ENCODE results near the gene NTNG2.

Gene NTNG2

GRCh38 chr9:132207839-132208615, 46.2 kb downstream of the NTNG2 start:
- no peak for DNase-seq

DNA sequence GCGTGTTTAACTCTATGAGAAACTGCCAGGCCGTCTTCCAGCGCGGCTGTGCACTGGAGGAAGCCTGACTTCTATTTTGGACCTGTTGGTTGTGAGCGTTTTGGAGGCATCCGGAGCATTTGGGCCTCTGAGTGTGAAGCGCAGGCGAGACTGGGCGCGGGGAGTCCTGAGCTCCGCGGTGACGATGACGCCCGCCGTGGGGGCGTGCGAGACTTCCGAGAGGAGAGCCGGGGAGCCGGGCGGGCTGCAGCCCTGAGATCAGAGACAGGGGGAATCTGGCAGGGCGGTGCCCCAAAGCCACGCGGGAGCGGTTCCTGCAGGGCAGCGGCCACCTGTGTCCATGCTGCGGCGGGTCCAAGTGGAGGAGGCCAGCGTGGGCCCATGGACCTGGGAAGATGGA, 47.4 kb downstream of the NTNG2 start:
- DNase-seq = no peak

DNA sequence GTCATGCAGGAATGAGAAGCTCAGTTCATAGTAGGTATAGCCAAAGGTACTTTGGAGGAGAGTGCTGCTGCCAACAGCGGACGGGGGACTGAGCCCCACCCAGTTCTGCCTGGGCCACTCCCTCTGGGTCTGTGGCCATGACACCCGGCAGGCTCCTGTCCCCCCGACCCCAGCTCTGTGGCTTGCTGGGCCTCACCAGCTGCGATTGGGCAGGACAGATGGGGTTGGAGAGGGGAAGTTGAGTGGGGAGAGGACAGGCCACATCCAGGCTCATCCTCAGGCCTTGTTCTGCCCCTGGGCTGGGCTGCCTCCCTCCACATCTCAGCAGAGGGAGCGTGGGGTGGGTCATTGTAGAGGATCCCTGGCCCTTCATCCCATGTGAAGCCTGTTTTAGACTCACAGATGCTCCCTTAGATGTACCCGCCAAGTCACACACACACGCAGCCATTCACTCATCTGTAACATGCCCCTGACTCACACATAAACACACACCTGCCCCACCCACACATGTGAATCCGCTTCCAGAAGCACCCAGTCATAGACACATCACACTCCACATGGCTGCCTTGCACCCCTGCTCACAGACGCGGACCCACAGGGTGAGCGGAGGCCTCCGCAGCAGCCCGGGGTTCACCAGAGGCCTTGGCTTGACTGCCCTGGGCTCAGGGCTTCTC, 48.8 kb downstream of the NTNG2 start:
- peak; percentile 68 for DNase-seq

DNA sequence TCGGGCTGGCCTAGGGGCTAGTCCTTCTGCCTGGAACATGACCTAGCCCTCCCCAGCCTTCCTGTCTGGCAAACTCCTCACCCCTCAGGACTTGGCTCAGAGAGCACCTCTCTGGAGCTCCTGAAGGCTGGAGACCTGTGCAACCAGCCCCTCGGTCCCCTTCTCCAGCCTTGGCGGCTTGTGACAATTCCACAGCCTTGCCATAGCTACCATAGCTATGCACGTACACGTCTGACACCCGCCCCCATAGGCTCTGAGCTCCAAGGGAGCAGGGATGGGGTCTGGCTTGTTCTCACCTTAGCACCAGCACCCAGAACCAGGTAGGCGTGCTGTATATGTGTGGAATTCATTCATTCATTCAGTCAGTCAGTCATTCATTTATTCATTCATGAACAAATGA, 49.7 kb downstream of the NTNG2 start:
- no peak for DNase-seq

GRCh38 chr9:132214027-132214622, 52.3 kb downstream of the NTNG2 start:
- peak; percentile 73 for DNase-seq

DNA sequence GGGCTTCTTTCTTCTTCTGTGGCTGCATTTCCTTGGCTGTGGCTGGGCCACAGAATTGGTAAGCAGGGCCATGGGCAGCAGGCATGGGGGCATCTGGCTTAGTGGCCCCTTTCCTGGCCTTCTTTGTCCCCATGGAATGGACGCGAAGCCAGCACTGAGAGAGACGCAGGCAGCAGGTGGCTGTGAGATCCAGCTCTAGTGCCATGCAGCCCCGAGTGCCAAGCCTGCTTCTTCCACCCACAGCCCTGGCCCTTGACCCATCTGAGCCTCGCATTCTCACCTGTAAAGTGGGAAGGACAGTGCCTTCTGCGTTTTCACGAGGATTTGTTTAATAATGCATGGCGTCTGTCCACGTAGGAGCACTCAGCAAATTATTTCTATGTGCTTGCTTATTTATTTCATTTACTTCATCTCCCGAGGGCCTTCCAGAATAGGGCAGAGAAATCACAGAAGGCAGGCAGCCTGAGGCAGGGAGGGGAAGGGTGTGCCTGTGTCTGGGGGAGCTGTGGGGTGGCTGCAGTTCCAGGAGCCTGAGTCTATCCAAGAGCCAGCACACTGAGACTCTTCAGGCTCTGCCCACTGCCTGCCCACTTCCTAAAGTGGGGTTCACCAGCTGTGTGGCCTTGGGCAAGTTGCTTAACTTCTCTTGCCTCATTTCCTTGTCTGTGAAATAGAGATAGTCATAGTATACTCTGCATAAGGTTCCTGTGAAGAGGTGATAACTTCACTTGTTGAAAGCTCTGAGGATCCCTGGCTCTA, 55.2 kb downstream of the NTNG2 start:
- no peak for DNase-seq

DNA sequence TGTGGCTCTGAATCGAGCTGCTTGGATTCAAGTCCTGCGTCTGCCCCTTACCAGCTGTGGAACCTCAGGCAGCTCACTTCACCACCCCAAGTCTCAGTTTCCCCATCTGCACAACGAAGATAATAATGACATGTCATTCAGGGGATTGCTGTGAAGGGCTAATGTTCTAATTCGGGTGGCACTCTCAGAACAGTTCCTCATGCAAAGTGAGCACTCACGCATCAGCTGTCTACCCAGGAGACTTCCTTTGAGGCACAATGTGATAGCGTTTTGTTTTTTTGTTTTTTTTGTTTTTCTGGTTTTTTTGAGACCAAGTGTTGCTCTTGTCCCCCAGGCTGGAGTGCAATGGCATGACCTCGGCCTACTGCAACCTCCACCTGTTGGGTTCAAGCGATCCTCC, 56.4 kb downstream of the NTNG2 start:
- no peak for DNase-seq

DNA sequence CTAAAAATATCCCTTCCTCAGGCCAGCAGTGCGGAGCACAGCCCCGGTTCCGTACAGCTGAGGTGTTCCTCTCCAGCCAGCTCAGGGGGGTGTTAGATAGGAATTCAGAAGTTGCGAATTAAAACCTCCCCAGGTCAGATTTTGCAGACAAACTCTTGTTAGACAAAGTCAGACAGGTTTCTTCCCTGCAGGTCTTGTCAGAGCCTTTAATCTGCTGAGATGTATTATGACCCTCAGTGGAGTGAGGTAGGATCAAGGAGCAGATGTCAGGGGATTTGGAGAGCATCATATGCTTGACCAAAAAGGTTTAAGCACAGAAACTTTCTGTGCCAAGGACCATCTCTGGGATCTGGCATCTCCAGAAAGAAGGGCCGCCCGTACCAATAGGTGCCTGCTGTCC, 60.1 kb downstream of the NTNG2 start:
- DNase-seq = no peak

DNA sequence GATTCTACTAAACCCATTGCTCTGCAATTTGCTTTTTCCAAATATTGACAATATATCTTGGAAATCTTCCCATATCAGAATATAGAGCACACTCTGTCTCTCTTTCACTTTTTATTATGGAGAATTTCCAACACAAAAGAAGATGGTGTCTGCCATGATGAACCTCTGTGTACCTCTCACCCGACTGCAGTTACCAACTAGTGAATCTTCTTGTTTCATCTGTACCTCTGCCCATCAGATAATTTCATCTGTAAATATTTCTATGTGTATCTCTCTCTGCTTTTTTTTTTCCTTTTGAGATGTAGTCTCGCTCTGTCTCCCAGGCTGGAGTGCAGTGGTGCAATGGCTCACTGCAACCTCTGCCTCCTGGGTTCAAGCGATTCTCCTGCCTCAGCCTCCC, 62.8 kb downstream of the NTNG2 start:
- no peak for DNase-seq

GRCh38 chr9:132226571-132227430, 64.9 kb downstream of the NTNG2 start:
- no peak for DNase-seq

- no peak for DNase-seq
Observed at GRCh38 chr9:132228062-132228461, 66.2 kb downstream of the NTNG2 start.

- no peak for DNase-seq
Observed at GRCh38 chr9:132230605-132231004, 68.7 kb downstream of the NTNG2 start.

DNA sequence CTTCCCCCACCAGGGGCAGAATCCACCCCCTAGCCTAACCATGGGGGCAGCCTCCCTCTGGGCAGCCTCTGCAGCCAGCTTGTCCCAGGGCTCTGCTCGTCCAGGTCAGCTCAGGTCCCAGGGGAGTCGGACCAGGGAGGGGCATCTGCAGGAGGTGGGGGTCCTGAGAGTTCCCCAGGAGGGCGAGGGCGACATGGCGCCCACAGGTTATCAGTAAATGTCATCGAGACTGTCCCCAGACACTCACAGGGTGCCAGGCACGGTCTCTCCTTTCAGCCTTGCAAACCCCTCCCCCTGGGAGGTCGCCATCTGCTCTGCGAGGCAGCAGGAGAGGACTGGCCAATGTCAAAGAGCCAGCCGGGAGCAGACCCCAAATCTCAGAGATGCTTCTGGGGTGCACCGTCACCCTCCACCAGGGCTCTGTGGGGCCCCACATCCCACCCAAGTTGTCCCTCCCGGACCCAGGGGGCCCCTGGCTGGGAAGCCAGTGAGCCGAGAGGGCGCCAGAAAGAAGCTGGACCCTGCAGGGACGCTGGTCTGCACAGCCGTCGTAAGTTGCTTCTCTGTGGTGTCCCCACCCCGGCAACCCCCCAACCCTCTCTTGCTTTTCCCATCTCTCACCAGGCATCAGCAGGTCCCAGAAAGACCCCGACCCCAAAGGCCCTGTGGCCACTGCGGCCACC, 69.3 kb downstream of the NTNG2 start:
- DNase-seq = no peak

GRCh38 chr9:132232522-132232921, 70.7 kb downstream of the NTNG2 start:
- no peak for DNase-seq

DNA sequence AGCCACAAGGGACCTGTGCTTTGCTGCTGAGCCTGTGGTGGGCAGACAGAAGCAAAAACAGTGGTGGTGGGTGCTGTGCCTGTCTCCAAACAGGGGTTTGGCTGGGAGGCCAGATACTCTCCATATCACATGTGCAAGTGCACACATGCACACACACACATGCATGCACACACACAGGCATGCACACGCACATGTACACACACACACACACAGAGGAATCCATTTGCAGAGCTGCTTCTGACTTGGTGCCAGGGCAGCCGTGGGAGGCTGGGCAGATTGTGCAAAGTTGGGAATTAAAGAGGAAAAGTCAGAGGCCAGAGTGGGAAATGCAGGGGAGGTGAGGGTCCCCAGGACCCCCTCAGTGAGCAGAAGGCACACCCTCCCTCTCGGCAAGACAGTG, 71.3 kb downstream of the NTNG2 start:
- no peak for DNase-seq

- no peak for DNase-seq
Observed at GRCh38 chr9:132234535-132234934, 72.7 kb downstream of the NTNG2 start.

DNA sequence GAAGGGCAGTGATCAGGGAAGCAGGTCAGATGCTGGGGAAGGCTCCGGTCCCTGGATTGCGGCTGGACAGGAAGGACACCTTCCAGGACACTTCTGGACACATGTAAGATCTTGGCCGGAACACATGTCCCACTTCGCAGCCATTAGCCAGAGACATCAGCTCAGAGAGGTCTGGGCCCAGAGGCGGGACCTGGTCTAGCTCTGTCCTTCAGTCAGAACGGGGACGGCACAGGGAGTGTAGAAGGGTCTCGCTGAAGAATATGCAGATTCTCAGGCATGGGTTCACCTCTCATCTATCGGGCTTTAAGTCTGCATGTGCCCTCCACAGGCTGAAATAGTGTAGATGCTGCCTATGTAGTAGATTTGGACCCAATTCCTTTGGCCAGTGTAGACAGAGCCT, 73.3 kb downstream of the NTNG2 start:
- DNase-seq = no peak

- peak; percentile 35 for DNase-seq
Observed at GRCh38 chr9:132235894-132236661, 74.2 kb downstream of the NTNG2 start.

- DNase-seq = no peak
Observed at GRCh38 chr9:132236662-132237311, 74.9 kb downstream of the NTNG2 start.

DNA sequence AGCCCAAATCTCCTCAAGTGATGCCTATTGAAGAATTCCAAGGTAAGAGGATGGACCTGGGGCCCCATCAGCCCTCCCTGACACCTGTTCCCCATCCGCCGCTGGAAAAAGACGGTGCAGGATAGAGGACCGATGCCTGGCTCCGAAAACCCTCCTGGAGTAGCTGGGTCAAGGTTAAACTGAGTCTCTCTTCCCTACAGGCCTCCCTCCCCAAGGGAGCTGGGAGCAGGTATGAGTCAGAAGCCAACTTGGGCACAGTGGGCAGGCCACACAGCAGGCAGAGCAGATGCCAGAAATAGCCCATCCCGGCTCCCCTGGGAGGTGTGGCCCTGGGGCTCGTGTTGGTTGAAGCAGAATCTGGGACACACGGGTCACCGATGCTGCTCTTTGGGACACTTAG, 75.6 kb downstream of the NTNG2 start:
- DNase-seq = no peak
